H9 (cell line): ENCODE results near the gene KCNMB2. TPM values are rescaled to one million over a fixed set of nuclear protein-coding genes. Genes with fewer than 3 reads are reported as not detected.

Source experiments
- DNase-seq: peaks from one replicate; pipeline ENCODE4 v3.0.0-alpha.2; 2017
- H2AFZ ChIP-seq: one replicate; pipeline ENCODE4 v1.6.1; 2013; ENCODE audit warnings: mild to moderate bottlenecking, low read length, control low read depth, moderate library complexity
- H2AK5ac ChIP-seq: 2 replicates; pipeline ENCODE4 v1.6.1; 2013; ENCODE audit warnings: low read length, control low read depth, mixed read lengths; ENCODE audit not compliant: insufficient read length
- H2BK120ac ChIP-seq: one replicate; pipeline ENCODE4 v1.6.1; 2013; ENCODE audit warnings: low read depth, mild to moderate bottlenecking, low read length, control low read depth, inconsistent platforms; ENCODE audit not compliant: poor library complexity, severe bottlenecking
- H2BK12ac ChIP-seq: 2 replicates; pipeline ENCODE4 v1.6.1; 2013; ENCODE audit warnings: low read length, control low read depth, mixed read lengths, low read depth; ENCODE audit not compliant: insufficient read length
- H2BK15ac ChIP-seq: 2 replicates; pipeline ENCODE4 v1.6.1; 2013; ENCODE audit warnings: low read depth, low read length, control low read depth
- H2BK20ac ChIP-seq: one replicate; pipeline ENCODE4 v1.6.1; 2013; ENCODE audit warnings: low read depth, mild to moderate bottlenecking, low read length, control low read depth, inconsistent platforms; ENCODE audit not compliant: poor library complexity, severe bottlenecking
- H2BK5ac ChIP-seq: 2 replicates; pipeline ENCODE4 v1.6.1; 2013; ENCODE audit warnings: low read length, control low read depth, mixed read lengths; ENCODE audit not compliant: insufficient read length
- H3K14ac ChIP-seq: 2 replicates; pipeline ENCODE4 v1.6.1; 2013; ENCODE audit warnings: low read length, control low read depth; ENCODE audit not compliant: insufficient read depth
- H3K18ac ChIP-seq: 2 replicates; pipeline ENCODE4 v1.6.1; 2013; ENCODE audit warnings: low read depth, mild to moderate bottlenecking, mixed read lengths, low read length, control low read depth; ENCODE audit not compliant: insufficient read length
- H3K23ac ChIP-seq: 2 replicates; pipeline ENCODE4 v1.6.1; 2013; ENCODE audit warnings: low read length, control low read depth, mixed read lengths, low read depth; ENCODE audit not compliant: insufficient read length
- H3K23me2 ChIP-seq: 2 replicates; pipeline ENCODE4 v1.6.1; 2013; ENCODE audit warnings: low read depth, mild to moderate bottlenecking, mixed read lengths, low read length, control low read depth; ENCODE audit not compliant: insufficient read length, poor library complexity, severe bottlenecking
- H3K27ac ChIP-seq: 2 replicates; pipeline ENCODE4 v1.5.1; 2013; ENCODE audit warnings: low read length, control low read depth, mixed read lengths, low read depth; ENCODE audit not compliant: insufficient read length
- H3K27me3 ChIP-seq: 2 replicates; pipeline ENCODE4 v1.6.1; 2013; ENCODE audit warnings: low read length, control low read depth, inconsistent platforms; ENCODE audit not compliant: insufficient read depth
- H3K4ac ChIP-seq: 2 replicates; pipeline ENCODE4 v1.6.1; 2013; ENCODE audit warnings: low read depth, mild to moderate bottlenecking, control low read depth, inconsistent platforms, low read length, moderate library complexity
- H3K4me1 ChIP-seq: 2 replicates; pipeline ENCODE4 v1.6.1; 2013; ENCODE audit warnings: low read length, control low read depth, inconsistent platforms; ENCODE audit not compliant: insufficient read depth
- H3K4me2 ChIP-seq: 2 replicates; pipeline ENCODE4 v1.6.1; 2013; ENCODE audit warnings: low read length, control low read depth, mixed read lengths; ENCODE audit not compliant: insufficient read length, insufficient read depth
- H3K56ac ChIP-seq: 2 replicates; pipeline ENCODE4 v1.6.1; 2013; ENCODE audit warnings: low read depth, mild to moderate bottlenecking, mixed read lengths, low read length, control low read depth; ENCODE audit not compliant: insufficient read length
- H3K79me1 ChIP-seq: 2 replicates; pipeline ENCODE4 v1.6.1; 2013; ENCODE audit warnings: low read depth, mild to moderate bottlenecking, moderate library complexity, low read length, control low read depth, inconsistent platforms; ENCODE audit not compliant: insufficient read depth, poor library complexity, severe bottlenecking
- H3K79me2 ChIP-seq: 2 replicates; pipeline ENCODE4 v1.6.1; 2013; ENCODE audit warnings: low read length, control low read depth, inconsistent platforms; ENCODE audit not compliant: insufficient read depth
- H3K9ac ChIP-seq: 2 replicates; pipeline ENCODE4 v1.6.1; 2013; ENCODE audit warnings: low read length, control low read depth, mixed read lengths; ENCODE audit not compliant: insufficient read length; ENCODE audit errors: extremely low read depth
- H3K9me3 ChIP-seq: one replicate; pipeline ENCODE4 v1.6.1; 2013; ENCODE audit warnings: low read depth, low read length, inconsistent platforms; ENCODE audit not compliant: control insufficient read depth
- H3T11ph ChIP-seq: one replicate; pipeline ENCODE4 v1.6.1; 2013; ENCODE audit warnings: mild to moderate bottlenecking, low read length, control low read depth, inconsistent platforms
- H4K20me1 ChIP-seq: one replicate; pipeline ENCODE4 v1.6.1; 2013; ENCODE audit not compliant: control insufficient read depth, insufficient read length, insufficient read depth
- H4K5ac ChIP-seq: 2 replicates; pipeline ENCODE4 v1.6.1; 2013; ENCODE audit warnings: low read depth, mild to moderate bottlenecking, mixed read lengths, low read length, control low read depth; ENCODE audit not compliant: insufficient read length
- H4K8ac ChIP-seq: replicated peaks from 2 replicates; pipeline ENCODE4 v1.6.1; 2013; ENCODE audit warnings: low read length, control low read depth, mixed read lengths, low read depth; ENCODE audit not compliant: insufficient read length
- H4K91ac ChIP-seq: 2 replicates; pipeline ENCODE4 v1.6.1; 2013; ENCODE audit warnings: low read depth, mild to moderate bottlenecking, moderate library complexity, mixed read lengths, low read length, control low read depth; ENCODE audit not compliant: insufficient read length
- H3K27ac Mint-ChIP-seq, 3 experiments: 2 replicates in 2 of 3; 3 replicates in 1 of 3; pipeline ENCODE4 v1.8.0; 2020 to 2021; ENCODE audit warnings: mixed read lengths in 3 of 3, mild to moderate bottlenecking in 1 of 3, moderate library complexity in 1 of 3
- H3K27me3 Mint-ChIP-seq: 2 replicates; pipeline ENCODE4 v1.8.0; 2021; ENCODE audit warnings: low read depth, mild to moderate bottlenecking, moderate library complexity, mixed read lengths
- H3K36me3 Mint-ChIP-seq, 3 experiments: 2 replicates in 2 of 3; 3 replicates in 1 of 3; pipeline ENCODE4 v1.8.0; 2020 to 2021; ENCODE audit warnings: low read depth in 3 of 3, mixed read lengths in 3 of 3; ENCODE audit not compliant: insufficient read depth in 1 of 3
- H3K4me1 Mint-ChIP-seq, 2 experiments: 2 replicates each; pipeline ENCODE4 v1.8.0; 2020; ENCODE audit warnings: mixed read lengths in 2 of 2
- H3K4me3 Mint-ChIP-seq, 2 experiments: 2 replicates in 1 of 2; 3 replicates in 1 of 2; pipeline ENCODE4 v1.8.0; 2020 to 2021; ENCODE audit warnings: mild to moderate bottlenecking in 2 of 2, mixed read lengths in 2 of 2, moderate library complexity in 1 of 2
- H3K9me3 Mint-ChIP-seq, 2 experiments: 2 replicates in 1 of 2; 3 replicates in 1 of 2; pipeline ENCODE4 v1.8.0; 2020; ENCODE audit warnings: mild to moderate bottlenecking in 2 of 2, mixed read lengths in 2 of 2, moderate library complexity in 1 of 2
- WGBS: extraction: QIAGEN DNeasy Blood & Tissue Kit; methylation state at CpG from one replicate; pipeline ENCODE4 v1.1.7; 2013; ENCODE audit warnings: missing lambda C conversion rate, low lambda C conversion rate, mixed read lengths; ENCODE audit not compliant: insufficient read length; ENCODE audit errors: extremely low coverage; 5-methylcytosine and 5-hydroxymethylcytosine counted together
- total RNA-seq: library from RNA; stranded (reverse); gene quantifications from 2 replicates; pipeline ENCODE4 v1.2.1, GENCODE V29; 2021
- TF ChIP-seq, protein P1 (sequence below): fragments of 200-600 bp; sonication (generic); conservative IDR thresholded peaks from 3 replicates; pipeline ENCODE4 v1.8.0; 2021; ENCODE audit warnings: antibody characterized with exemption, mild to moderate bottlenecking

KCNMB2 gene
- total RNA-seq, 1 experiment from 2014 or later: not detected

DNA sequence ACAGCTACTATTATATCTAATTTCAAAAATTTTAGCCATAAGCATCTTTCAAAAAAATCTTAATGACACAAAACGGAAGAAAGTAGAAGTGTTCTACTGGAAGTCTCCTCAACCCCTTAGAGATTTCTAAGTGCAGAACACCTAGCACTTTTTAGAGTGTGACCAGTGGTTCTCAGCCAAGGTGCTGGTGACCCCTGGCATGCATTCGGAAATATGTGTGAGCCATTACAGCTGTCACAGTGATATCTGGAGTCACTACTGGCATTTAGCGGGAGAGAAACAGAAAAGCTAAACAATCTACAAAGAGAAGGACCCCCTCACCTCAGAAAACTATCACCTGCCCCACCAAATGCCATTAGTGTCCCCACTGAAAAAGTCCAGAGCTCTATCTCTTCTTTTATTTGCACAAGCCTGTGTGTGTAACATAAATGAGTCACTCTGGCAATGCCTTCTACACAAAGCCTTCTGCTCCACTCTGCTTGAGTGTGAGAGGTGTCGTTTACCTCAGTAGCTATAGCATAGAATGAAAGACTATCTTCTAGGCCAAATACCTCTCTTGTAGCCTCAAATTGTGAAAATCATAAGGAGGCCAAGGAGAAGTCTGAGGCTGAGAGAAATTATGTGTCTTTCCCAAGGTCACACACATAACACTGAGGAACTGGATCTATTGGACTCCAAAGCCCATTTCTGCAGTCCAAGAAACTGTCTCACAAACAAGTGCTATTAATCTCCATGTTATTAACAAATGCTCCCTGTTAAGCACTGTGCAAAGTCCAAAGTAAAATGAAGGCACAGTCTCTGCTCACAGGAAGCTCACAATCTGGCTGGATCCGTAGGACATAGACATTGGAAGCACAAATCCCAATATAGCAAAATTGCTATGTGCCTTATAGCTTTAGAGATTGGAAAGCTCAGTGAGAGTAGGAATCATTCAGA, 28.5 kb upstream of the KCNMB2 start:
- Histone ChIP-seq H3K27me3 (no peaks in the 10 kb centered on the region), H4K20me1 (no peaks in the 10 kb centered on the region), H3K79me2 (no peaks in the 10 kb centered on the region), H3K9ac (no peak overlapping the region), H3K4ac (no peak overlapping the region), H3K4me1 (no peaks in the 10 kb centered on the region), H3T11ph (no peak overlapping the region), H4K5ac (no peak overlapping the region), H3K79me1 (no peaks in the 10 kb centered on the region), H3K23ac (no peak overlapping the region), H3K27ac (no peak overlapping the region), H2BK20ac (no peak overlapping the region), H2BK5ac (no peak overlapping the region), H2AK5ac (no peak overlapping the region), H3K4me2 (no peak overlapping the region), H3K18ac (no peak overlapping the region), H3K56ac (no peak overlapping the region), H2BK120ac (no peak overlapping the region), H2AFZ (no peak overlapping the region), H3K14ac (no peak overlapping the region), H4K91ac (no peak overlapping the region), H3K9me3 (no peaks in the 10 kb centered on the region), H4K8ac (no peak overlapping the region), H2BK12ac (no peak overlapping the region), H2BK15ac (no peak overlapping the region), H3K23me2 (no peaks in the 10 kb centered on the region)
- Mint-ChIP-seq H3K9me3 (no peaks in the 10 kb centered on the region), H3K36me3 (no peaks in the 10 kb centered on the region), H3K27ac (no peak overlapping the region), H3K4me3 (no peak overlapping the region), H3K27me3 (no peaks in the 10 kb centered on the region), H3K4me1 (no peaks in the 10 kb centered on the region)
- no CpG with 5 or more reads among the region's 5 CpGs for whole genome bisulfite sequencing
- no peak for DNase-seq
- TF ChIP-seq, protein P1, sequence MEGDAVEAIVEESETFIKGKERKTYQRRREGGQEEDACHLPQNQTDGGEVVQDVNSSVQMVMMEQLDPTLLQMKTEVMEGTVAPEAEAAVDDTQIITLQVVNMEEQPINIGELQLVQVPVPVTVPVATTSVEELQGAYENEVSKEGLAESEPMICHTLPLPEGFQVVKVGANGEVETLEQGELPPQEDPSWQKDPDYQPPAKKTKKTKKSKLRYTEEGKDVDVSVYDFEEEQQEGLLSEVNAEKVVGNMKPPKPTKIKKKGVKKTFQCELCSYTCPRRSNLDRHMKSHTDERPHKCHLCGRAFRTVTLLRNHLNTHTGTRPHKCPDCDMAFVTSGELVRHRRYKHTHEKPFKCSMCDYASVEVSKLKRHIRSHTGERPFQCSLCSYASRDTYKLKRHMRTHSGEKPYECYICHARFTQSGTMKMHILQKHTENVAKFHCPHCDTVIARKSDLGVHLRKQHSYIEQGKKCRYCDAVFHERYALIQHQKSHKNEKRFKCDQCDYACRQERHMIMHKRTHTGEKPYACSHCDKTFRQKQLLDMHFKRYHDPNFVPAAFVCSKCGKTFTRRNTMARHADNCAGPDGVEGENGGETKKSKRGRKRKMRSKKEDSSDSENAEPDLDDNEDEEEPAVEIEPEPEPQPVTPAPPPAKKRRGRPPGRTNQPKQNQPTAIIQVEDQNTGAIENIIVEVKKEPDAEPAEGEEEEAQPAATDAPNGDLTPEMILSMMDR: no peak
